ENCODE data around the gene ZBED1.
"Not testable (repeated sequence)": the region's sequence is repeated elsewhere in the genome, so short reads cannot be mapped to it uniquely, and the experiment has no call there.

ZBED1 gene

GRCh38 chrX:2536974-2537373 is 36.2 kb upstream of the ZBED1 start:
- no peak for DNase-seq (ENCODE audit: low read depth)
- H3K4me3 ChIP-seq (ENCODE audit: low read depth, low read length): no peak overlapping the region
- TF ChIP-seq CTCF (IDR thresholded peaks at IDR 0.05; ENCODE audit: low read depth, low read length) (no peak), POLR2A (IDR thresholded peaks at IDR 0.05; ENCODE audit: extremely low read depth, insufficient read length) (no peak), MYC (IDR thresholded peaks at IDR 0.05; ENCODE audit: low read depth, low read length) (no peak)
- TF ChIP-seq, protein P1, sequence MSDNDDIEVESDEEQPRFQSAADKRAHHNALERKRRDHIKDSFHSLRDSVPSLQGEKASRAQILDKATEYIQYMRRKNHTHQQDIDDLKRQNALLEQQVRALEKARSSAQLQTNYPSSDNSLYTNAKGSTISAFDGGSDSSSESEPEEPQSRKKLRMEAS (IDR thresholded peaks at IDR 0.05; ENCODE audit: low read depth, low read length): no peak

GRCh38 chrX:2536141-2536540 is 35.4 kb upstream of the ZBED1 start:
- no peak overlapping the region for H3K4me3 ChIP-seq (ENCODE audit: low read depth, low read length)
- no peak for DNase-seq (ENCODE audit: low read depth)
- TF ChIP-seq, protein P1 (IDR thresholded peaks at IDR 0.05; ENCODE audit: low read depth, low read length): no peak
- no peak for TF ChIP-seq MYC (IDR thresholded peaks at IDR 0.05; ENCODE audit: low read depth, low read length)
- no peak for TF ChIP-seq POLR2A (IDR thresholded peaks at IDR 0.05; ENCODE audit: extremely low read depth, insufficient read length)
- TF ChIP-seq CTCF (IDR thresholded peaks at IDR 0.05; ENCODE audit: low read depth, low read length): no peak

- DNase-seq (ENCODE audit: low read depth); H3K4me3 ChIP-seq (ENCODE audit: low read depth, low read length): not testable (repeated sequence)
These were observed 33.7 kb upstream of the ZBED1 start for GRCh38 chrX:2534261-2535021.

DNA sequence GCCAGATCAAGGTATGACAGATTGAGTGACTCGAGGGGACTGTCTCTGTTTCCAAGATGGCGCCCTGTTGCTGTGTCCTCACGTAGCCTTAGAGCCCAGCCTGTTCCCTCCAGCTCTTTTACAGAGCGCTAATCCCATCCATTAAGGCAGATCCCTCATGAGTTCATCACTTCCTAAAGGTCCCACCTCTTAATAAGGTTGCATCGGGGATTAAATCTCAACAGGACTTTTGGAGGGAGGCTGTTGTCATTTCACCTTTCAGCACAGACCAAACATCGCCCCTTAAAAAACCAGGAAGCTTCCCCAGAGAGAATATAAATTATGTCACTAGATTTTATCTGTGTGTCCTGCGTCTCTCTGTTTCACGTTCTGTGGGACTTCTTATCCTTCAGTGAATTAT is 32.6 kb upstream of the ZBED1 start:
- no peak overlapping the region for H3K4me3 ChIP-seq (ENCODE audit: low read depth, low read length)
- TF ChIP-seq, protein P1 (IDR thresholded peaks at IDR 0.05; ENCODE audit: low read depth, low read length): no peak
- TF ChIP-seq MYC (IDR thresholded peaks at IDR 0.05; ENCODE audit: low read depth, low read length): no peak
- TF ChIP-seq POLR2A (IDR thresholded peaks at IDR 0.05; ENCODE audit: extremely low read depth, insufficient read length): no peak
- no peak for TF ChIP-seq CTCF (IDR thresholded peaks at IDR 0.05; ENCODE audit: low read depth, low read length)
- no peak for DNase-seq (ENCODE audit: low read depth)

DNA sequence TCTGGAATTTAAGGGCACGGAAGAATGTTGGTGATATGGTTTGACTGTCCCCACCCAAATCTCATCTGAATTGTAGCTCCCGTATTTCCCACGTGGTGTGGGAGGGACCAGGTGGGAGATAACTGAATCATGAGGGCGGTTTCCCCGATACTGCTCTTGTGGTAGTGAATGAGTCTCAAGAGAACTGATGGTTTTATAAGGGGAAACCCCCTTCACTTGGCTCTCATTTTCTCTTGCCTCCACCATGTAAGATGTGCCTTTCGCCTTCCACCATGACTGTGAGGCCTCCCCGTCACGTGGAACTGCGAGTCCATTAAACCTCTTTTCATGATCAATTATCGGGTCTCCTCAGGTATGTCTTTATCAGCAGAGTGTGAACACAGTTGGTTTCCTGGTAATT is 25.6 kb upstream of the ZBED1 start:
- H3K4me3 ChIP-seq (ENCODE audit: low read depth, low read length): no peak overlapping the region
- no peak for DNase-seq (ENCODE audit: low read depth)
- TF ChIP-seq CTCF (IDR thresholded peaks at IDR 0.05; ENCODE audit: low read depth, low read length) (no peak), POLR2A (IDR thresholded peaks at IDR 0.05; ENCODE audit: extremely low read depth, insufficient read length) (no peak), MYC (IDR thresholded peaks at IDR 0.05; ENCODE audit: low read depth, low read length) (no peak)
- TF ChIP-seq, protein P1 (IDR thresholded peaks at IDR 0.05; ENCODE audit: low read depth, low read length): no peak

DNA sequence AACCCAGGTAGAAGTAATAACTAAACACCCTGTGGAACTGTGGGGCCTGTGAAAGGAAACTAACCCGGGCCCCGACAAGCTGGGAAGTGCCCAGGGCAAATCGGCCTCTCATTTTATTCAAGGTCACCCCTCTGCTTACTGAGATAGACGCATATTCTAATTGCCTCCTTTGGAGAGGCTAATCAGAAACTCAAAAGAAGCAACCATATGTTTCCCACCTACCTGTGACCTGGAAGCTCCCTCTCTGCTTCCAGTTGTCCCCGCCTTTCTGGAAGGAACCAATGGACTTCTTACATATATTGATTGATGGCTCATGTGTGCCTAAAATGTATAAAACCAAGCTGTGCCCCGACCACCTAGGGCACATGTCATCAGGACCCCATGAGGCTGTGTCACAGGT is 23.1 kb upstream of the ZBED1 start:
- H3K4me3 ChIP-seq (ENCODE audit: low read depth, low read length): no peak overlapping the region
- DNase-seq (ENCODE audit: low read depth): no peak
- TF ChIP-seq, protein P1 (IDR thresholded peaks at IDR 0.05; ENCODE audit: low read depth, low read length): no peak
- TF ChIP-seq MYC (IDR thresholded peaks at IDR 0.05; ENCODE audit: low read depth, low read length): no peak
- TF ChIP-seq POLR2A (IDR thresholded peaks at IDR 0.05; ENCODE audit: extremely low read depth, insufficient read length): no peak
- no peak for TF ChIP-seq CTCF (IDR thresholded peaks at IDR 0.05; ENCODE audit: low read depth, low read length)

All from NB4 (cell line).